Renal cortical epithelial cell (primary cell): Measurements from ENCODE around the gene RBPJL. TPM values are rescaled to one million over a fixed set of nuclear protein-coding genes. Genes with fewer than 3 reads are reported as not detected.

ENCODE experiments used
- DNase-seq: peaks from one replicate; pipeline ENCODE4 v3.0.0-alpha.2; 2011; ENCODE audit warnings: low read depth
- total RNA-seq: library from RNA; depleted of rRNA; stranded (reverse); fragments of >200 nt; gene quantifications from 2 replicates; pipeline ENCODE4 v1.2.3, GENCODE V29; 2014

Gene RBPJL
- total RNA-seq, 1 donor from 2014 or later, result not detected

DNA sequence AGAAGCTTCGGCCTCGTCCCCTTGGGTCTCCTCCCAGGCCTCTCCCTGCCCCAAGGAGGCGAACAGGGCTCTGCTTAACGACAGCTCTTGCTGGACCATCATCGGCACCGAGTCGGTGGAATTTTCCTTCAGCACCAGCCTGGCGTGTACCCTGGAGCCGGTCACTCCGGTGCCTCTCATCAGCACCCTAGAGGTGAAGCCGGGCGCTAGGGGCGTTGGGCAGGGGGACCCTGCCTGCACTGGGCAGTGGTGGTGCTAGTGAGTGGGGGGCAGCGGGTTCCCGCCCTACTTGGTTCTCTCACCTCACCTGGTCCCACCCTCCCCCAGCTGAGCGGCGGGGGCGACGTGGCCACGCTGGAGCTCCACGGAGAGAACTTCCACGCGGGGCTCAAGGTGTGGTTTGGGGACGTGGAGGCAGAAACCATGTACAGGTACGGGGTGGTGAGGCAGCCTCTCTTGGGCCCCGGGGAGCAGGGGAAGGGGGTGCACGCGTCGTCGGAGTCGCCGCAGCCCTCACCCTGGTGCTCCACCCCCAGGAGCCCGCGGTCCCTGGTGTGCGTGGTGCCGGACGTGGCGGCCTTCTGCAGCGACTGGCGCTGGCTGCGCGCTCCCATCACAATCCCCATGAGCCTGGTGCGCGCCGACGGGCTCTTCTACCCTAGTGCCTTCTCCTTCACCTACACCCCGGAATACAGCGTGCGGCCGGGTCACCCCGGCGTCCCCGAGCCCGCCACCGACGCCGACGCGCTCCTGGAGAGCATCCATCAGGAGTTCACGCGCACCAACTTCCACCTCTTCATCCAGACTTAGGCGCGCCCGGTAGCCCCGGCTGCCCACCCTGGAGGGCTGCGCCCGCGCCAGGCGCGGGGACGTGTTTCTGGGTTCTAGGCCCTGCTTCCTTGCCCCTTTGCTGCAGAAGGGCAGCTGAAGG is 9.8 kb downstream of the RBPJL start:
- DNase-seq, result no peak

DNA sequence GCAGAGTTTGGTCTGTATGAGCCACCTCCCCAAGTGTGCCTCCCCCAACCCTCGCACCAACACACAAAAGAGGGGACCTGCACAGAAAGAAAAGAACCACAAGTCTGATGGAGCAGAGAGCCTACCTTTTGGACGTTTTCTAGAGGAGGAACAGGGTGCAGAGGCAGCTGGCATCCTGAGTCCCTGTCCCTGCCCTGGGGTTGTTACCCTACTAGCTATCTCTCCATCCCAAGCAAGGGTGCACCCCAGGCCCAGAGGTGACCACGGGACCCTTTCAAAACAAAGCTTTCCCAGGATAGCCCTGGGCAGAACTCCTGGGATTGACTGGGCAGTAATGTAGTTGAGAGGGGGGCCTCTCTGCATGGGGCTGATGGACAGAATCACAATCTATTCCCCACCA is 11.2 kb downstream of the RBPJL start:
- no peak for DNase-seq

DNA sequence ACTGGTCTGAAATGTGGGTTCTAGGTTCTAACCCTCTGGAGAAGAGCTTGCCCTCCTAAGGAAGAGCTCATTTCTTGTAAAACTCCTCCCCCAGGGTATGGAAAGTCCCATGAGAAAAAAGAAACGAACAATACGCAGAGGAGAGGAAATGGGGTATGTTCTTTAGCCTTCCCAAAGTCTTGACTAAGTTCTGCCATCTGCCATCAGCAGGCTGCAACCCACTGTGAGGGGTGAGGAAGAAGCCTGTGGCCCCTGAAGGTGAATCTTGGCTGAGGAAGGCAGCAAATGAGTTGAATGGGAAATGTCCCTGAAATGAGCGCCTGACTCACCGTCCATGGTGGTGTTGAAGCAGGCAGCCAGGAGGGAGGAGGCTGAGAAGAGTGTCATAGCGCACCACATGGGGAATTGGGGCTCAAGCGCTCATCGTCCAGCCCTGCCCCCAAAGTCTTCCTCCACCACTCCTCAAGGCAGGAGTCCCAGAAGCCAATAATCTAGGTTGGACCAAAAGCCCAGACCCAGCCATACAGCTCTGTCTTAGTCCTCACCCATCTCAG is 11.8 kb downstream of the RBPJL start:
- no peak for DNase-seq

DNA sequence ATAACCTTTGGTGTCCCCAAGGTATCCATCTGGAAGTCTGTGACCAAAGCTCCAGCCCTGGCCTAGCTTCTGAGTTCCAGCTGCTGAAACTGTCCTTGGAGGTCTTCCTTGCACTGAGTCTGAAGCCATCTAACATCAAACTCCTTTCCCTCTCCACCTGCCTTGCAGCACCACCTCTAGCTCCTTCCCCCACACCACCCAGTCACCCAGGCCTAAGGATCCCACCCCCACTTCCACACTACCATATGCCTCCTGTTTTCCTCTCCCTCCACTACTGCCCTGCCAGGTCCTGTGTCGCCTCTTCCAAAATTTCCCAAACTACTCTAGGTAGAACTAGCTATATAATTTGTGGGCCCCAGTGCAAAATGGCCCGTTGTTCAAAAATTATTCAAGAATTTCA is 12.3 kb downstream of the RBPJL start:
- no peak for DNase-seq

DNA sequence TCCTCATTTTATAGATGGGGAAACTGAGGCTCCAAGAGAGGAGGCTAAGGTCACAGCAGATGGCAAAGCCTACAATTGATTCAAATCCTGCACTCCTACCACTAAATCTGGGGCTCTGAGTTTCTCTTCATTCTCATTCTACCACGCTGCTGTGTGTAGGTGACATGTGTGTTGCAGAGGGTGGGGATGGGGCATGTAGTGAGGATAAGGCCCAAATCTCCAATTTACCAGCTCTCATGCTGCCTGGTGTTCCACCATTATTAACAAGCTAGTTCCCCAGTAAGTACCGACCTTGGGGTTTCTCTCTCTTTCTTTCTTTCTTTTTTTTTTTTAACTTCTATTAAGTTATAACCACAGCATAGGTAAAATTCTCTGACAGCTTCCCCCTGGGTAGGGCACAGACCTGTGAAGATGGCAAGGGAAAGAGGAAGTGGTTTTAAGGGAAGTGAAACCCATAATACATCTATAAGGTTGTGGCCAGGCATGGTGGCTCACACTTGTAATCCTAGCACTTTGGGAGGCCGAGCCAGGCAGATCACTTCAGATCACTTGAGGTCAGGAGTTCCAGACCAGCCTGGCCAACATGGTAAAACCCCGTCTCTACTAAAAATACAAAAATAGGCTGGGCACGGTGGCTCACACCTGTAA is 14.4 kb downstream of the RBPJL start:
- DNase-seq, result no peak

DNA sequence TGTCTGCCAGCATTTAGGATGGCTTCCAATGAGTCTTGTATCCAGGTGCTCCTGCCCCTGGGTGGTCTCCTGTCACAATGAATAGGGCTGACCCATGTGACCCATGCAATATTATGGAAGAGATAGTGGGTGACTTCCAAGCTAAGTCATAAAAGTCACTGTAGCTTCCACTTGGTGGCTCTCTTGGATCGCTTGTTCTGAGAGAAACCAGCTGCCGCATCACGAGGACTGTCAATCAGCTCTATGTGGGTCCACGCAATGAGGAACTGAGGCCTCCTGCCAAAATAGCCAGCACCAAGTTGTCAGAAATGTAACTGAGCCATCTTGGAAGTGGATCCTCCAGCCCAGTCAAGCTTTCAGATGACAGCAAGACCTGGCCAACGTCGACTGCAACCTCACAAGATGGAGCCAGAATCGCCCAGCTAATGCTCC is 16.3 kb downstream of the RBPJL start:
- peak; percentile 58 for DNase-seq

DNA sequence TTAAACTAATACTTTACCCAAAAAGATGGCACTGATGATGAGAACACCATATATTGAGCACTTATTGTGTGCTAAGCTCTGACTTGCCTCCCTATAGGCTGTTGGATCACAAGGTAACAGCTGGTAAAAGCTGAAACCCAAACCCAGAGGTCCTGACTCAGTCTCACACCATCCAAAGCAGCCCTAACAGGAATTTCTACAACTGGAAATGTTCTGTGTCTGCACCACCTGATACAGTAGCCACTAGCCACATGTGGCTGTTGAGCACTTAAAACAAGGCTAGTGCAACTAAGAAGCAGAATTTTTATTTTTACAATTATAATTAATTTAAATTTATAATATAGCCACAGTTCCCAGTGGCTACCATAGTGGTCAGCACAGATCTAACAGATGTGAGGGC is 17.1 kb downstream of the RBPJL start:
- peak; percentile 62 for DNase-seq

DNA sequence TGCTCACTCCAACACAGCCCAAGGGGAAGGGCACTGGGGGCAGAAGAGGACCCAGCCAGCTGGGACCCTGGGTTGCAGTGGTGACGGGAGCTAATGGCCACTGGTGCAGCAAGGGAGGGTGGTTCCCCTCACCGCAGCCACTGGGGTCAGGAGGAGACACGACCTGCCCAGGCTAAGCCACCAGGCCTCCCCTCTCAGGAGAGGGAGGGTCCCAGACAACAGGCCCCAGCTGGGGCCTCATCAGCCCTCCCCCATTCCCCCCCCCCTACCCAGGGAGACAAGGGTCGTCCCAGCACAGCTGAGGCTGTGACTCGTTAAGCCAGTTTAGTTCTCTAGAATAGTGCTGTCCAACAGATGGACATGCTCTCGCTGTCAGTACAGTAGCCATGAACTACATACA is 18.7 kb downstream of the RBPJL start:
- DNase-seq, result no peak

DNA sequence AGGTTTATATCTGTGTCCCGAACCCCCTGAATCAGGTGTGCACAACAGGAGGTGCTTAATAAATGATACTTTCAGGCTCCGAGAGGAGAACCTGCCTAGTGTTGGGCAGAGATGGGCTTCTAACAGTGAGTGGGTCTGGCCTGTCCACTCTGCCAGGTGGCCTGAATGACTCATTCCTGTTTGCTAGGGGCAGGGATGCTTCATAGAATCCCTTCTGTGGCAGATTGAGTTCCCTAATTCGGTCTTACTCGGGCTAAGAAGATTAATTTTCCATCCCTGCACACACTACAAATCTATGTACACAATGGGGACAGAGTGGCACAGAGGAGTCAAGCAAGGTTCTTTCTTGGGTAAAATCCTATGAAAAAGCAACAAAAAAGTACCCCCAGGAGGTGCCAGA is 21.8 kb downstream of the RBPJL start:
- no peak for DNase-seq

DNA sequence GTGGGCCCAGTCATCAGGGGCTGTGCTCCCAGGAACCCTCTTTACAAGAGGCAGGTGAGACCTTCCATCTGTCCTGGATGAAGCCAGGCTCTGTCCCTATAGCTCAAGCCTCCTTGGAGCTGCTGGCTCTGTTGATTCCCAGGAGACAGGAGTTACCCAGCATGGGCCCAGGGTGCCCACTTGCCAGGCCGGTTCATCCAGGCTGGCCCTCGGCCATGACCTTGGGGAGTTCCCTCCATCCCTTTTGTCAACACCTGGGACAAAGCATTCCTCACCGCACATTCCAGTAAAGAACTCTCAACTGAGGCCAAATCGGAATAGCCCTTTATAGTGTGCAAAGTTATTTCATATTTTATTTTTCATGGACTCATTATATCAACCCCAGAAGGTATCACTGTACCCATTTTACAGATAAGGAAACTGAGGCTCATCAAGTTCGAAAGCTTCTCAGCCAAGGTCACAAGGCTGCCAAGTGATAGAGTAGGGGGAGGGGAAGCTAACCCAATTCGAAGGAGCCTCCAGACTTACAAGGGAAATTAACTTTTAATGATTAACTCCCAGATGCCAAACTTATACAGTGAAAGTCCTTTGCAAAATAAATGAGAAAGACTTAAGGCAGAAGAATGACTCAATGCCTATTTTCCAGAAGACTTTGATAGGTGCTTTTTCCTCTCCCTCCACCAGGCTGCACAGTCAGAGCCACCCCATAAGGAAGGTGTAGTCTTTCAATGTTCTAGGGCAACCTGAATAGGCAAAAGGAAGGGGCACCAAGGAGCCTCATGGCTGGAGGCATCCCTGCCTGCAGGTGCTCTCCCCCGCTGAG is 23.1 kb downstream of the RBPJL start:
- peak; percentile 95 for DNase-seq

DNA sequence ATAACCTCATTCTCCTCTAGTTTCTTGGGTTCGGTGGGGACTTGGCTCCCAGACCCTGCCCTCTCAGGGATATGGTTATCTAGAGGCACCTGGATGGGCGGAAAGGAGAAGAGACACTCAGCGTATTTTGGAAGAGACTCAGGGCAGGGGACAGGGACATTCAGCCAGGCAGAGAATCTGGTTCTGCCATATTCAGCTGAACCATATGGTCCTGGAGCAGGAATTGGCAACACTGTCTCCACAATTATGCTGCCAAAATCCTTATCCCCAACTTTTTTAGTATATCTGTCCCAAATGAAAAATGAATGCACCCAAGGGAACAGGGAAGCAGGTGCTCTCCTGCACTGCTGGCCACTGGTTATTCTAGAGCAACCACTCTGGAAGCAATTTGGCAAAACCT is 23.8 kb downstream of the RBPJL start:
- no peak for DNase-seq

DNA sequence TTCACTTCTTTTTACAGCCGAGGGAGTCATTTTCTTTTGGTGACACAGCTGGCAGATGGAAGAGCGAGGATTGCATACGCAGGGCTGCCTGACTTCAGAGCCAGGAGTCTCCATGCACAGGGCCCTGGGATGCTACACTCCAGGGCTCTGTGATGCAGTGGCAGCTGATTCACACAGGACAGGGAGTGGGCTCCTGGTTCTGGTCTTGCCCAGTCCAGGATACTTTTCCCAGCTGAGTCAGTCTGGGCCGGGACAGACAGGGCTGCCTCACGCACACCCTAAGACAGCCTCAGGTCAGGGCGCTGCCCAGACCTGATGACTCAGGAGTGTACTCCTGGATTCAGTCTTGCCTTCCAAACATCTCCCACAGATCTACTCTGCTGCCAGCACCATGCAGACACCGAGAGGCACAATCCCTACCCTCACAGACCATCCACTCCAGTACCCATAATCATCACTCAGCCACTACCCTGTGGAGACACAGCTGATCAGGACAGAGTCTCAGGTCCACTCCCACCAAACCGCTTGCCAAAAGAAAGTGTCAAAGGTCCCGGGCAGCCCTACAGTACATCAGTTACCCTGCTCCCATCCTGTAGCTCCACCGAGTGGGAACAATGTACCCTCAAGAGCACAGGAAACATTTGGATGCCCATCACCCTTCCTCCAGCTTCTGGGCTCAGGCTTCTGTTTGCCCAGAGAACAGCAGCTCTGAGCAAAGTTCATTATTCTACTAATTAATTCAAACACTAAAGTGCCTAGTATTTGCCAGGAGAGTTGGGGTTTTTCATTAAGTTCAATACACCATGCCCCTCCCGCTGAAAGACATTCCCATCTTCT is 30.1 kb downstream of the RBPJL start:
- peak; percentile 96 for DNase-seq

DNA sequence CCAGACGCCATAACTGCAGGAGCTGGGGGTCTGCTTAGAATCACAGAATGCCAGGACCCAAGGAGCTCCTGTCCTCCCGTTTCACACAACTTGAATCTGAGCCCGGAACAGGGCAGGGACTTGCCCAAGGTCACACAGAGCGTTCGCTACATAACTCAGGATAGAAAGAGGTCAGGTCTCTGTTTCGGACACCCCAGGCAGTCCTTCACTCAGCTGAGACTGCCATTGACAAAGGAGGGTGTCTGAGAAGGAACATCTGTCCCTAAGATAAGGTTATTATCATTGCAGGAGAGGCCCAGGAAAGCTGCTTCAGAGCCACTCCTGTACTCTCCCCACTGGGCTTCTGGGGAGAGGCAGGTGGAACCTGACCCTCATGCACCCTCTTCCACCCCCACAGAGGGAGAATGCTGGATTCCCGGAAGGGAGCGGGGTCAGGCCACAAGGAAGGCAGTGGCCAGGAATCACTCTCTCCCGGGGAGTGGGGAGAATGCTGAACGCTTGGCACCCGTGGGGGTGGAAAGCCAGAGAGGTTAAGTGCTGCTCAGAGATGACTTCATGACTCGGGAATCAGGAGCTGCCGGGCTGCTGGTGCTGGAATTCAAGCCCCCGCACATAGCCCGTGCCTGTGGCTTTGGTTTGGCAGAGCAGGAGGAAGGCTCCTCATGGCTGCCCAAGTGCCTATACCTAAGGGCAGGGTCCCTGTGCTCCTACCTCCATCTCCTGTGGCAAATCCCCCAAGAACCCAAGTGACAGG is 30.9 kb downstream of the RBPJL start:
- peak; percentile 96 for DNase-seq

DNA sequence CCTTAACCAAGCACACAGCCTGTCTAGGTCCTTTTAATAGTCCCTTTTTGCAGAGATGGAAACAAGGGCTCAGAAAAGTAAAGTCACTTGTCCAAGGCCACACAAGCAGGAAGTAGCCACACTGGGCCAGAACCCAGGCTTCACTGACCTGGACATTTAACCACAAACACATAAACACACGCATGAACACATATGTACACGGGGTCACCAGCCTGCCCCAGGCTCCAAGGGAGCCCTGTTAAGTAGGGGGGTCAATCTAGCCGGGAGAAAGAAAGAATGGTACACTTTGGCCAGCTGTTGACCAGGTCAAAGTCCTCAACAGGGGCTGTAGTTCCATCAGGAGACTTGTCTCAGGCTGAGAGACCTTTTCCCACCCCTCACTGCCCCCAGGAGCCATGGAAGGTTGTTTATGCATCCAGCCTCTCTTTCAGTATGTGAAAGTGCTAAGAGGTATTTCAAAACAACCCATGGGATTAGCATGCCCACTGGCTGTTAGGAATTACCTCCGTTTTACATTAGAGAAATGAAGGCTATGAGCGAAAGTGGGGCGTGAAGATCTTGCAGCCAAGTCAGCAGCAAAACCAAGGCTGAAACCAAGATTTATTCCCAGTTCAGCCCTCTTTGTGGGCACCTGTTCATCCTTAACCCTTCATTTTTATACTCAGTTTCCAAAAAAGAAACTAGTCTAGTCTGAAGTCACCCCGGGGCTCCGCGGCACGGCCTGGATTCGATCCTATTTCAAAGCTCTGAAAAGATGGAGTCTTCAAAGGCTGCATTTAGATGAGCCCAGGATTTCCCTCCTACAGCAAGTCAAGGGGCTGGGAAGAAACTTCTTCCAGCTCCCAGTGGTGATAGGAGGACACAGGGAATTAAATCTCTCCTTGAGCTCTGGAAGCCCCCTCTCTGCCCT is 31.7 kb downstream of the RBPJL start:
- DNase-seq, result peak; percentile 83

DNA sequence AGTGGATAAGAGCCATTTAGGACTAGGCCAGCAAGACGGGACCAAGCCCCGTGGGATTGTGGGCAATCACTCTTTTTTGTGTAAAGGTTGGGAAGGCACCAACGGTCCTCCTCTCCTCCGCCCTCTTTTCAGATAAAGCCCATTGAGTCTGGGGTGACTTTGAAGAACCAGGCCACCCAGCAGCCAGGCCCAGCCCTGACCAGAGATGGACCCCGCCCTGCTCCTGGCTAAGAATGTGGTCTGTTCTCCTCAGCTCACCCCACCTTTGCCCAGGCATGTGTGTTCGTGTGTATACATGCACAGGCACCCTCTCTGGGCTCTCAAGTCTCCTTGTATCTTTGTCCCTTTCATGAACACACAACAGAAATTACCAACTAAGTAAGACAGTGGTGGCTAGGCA is 32.4 kb downstream of the RBPJL start:
- no peak for DNase-seq

DNA sequence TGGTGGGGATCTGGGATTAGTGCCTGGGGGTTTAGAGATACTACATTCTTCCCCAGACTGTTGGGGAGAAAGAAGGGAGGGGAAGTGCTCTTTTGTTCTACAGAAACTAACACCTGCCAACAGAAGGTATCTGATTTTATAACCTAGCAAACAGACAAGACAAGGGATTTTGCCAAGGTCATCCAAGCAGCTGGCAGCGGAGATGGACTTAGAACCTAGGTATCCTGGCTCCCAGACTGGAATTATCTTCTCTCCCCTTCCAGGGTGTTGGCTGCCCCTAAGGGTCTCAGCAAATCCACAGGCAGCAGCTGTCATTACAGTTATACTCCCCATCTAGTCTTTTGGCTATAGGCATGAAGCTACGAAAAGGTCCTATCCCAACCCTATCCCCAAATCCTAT is 33.2 kb downstream of the RBPJL start:
- no peak for DNase-seq

DNA sequence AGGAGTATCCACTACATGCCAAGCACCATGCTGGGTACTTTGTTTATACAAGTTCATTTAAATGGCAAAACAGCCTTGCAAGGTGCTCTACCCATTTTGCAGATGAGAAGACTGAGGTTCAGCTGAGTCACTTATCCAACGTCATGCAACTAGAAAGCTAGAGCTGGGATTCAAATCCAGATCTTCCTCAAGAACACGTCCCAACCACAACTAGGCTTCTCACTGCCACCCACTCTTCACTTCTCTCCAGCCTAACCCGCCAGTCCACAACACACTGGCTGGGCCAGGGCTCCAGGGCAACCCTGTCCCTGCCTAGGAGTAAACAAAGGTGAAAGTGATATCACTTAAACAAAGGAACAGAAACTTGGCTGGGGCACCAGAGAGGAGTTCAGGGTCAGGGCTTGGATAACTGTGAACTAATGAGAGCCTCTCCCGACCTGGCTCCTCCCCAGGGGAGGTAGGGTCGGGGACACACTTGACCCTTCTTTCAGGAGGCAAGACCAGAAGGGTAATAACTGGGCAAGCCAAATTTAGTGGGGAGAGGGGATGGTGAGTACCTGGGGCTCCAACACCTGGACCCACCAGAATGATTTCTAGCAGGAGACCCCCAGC is 33.7 kb downstream of the RBPJL start:
- peak; percentile 48 for DNase-seq

DNA sequence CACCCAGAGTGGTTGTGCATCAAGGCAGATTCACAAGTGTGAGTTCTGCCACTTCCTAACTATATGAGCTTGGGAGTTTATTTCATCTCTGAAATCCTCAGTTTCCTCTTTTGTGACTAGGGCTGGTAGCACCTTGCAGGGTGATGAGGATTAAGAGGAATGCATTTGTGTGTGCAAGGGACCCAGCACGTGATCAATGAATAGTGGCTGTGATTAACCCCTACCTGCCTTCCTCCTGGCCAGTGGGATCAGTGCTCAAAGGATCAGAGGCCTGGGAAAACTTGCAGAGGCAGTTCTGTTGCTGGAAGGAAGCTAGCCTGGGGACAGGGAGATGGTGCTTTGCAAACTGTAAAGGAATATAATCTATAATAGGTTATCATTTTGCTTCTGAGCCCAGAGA is 34.3 kb downstream of the RBPJL start:
- DNase-seq, result peak; percentile 23

DNA sequence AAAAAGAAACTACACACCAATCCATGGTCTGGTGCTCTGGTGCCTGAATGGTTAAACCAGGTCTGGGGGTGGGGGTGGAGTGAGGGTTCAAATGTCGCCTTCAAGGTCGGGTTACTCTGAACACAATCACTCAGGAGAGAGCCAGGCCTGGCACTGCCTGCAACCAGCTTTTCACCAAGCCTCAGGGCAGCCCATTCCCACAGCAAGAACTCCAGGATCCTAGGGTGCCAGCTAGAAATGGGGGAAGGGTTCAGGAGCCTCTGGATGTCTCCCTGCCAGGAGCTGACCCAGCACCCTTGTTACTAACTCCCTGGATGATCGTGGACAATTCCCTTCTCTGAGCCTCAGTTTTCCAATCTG is 34.9 kb downstream of the RBPJL start:
- peak; percentile 26 for DNase-seq
